HEK293T (cell line): ENCODE results near the gene PSMD14.

ENCODE experiments used
- ELF4 ChIP-seq: fragments of 450-650 bp; IDR thresholded peaks from 2 replicates; pipeline ENCODE4 v1.6.1; 2017; ENCODE audit warnings: antibody characterized with exemption
- FOXK2 ChIP-seq: fragments of 450-650 bp; IDR thresholded peaks from 2 replicates; pipeline ENCODE4 v1.6.1; 2016; ENCODE audit warnings: mild to moderate bottlenecking
- FOXM1 ChIP-seq: fragments of 450-650 bp; IDR thresholded peaks from 2 replicates; pipeline ENCODE4 v1.6.1; 2017; ENCODE audit warnings: mild to moderate bottlenecking, borderline replicate concordance
- PKNOX1 ChIP-seq: fragments of 450-650 bp; IDR thresholded peaks from 2 replicates; pipeline ENCODE4 v1.6.1; 2016
- SP1 ChIP-seq: fragments of 450-650 bp; IDR thresholded peaks from 2 replicates; pipeline ENCODE4 v1.6.1; 2017

DNA sequence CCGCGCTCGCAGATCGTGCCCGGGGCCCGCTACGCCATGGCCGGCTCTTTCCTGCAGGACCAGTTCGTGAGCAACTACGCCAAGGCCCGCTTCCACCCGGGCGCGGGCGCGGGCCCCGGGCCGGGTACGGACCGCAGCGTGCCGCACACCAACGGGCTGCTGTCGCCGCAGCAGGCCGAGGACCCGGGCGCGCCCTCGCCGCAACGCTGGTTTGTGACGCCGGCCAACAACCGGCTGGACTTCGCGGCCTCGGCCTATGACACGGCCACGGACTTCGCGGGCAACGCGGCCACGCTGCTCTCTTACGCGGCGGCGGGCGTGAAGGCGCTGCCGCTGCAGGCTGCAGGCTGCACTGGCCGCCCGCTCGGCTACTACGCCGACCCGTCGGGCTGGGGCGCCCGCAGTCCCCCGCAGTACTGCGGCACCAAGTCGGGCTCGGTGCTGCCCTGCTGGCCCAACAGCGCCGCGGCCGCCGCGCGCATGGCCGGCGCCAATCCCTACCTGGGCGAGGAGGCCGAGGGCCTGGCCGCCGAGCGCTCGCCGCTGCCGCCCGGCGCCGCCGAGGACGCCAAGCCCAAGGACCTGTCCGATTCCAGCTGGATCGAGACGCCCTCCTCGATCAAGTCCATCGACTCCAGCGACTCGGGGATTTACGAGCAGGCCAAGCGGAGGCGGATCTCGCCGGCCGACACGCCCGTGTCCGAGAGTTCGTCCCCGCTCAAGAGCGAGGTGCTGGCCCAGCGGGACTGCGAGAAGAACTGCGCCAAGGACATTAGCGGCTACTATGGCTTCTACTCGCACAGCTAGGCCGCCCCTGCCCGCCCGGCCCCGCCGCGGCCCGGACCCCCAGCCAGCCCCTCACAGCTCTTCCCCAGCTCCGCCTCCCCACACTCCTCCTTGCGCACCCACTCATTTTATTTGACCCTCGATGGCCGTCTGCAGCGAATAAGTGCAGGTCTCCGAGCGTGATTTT lies 115.5 kb downstream of the PSMD14 start:
- TF ChIP-seq PKNOX1: no peak
- TF ChIP-seq ELF4: no peak
- TF ChIP-seq SP1: no peak
- no peak for TF ChIP-seq FOXM1
- TF ChIP-seq FOXK2: no peak
